ENCODE results near the gene PHETA1. TPM values are rescaled to one million over a fixed set of nuclear protein-coding genes. Genes with fewer than 3 reads are reported as not detected.

The PHETA1 gene
- total RNA-seq, result 10 to 100 TPM in 3 of 4 donors, 1 to 10 TPM in 1; 8.7 to 16.7 (median 14.5) TPM

- H3K36me3 ChIP-seq, result no peaks in the 10 kb centered on the region
- H3K9me3 ChIP-seq, result no peaks in the 10 kb centered on the region
- peaks cover 12 to 19% of the 10 kb centered on the region in 2 donors for H3K4me1 ChIP-seq
- no peaks in the 10 kb centered on the region for H3K27me3 ChIP-seq
- intact Hi-C loops (cut with DNase I; ENCODE audit: low total_unique reads), result loop anchor here (1.0 to 2.0 kb wide), 2 partner anchors 36 to 230 kb away; partner anchors contain the start of genes ATXN2 and SH2B3
- DNase-seq, result peak; percentile 91 to 92
- peak; percentile 90 to 95 for ATAC-seq
- in situ Hi-C loops (cut with MboI; ENCODE audit: low sequenced_read_pairs in 4 of 4), result no loop called here
- peak; percentile 63 to 74 for TF ChIP-seq POLR2A (IDR thresholded peaks at IDR 0.05)
- no peak for TF ChIP-seq CTCF (IDR thresholded peaks at IDR 0.05 in 4 of 5, conservative IDR thresholded peaks at IDR 0.05 in 1 of 5)
- H3K27ac ChIP-seq, result peak within 1 kb of the TSS; percentile 66 to 89 (median 79)
- H3K4me3 ChIP-seq, result peak within 1 kb of the TSS; percentile 80 to 98 (median 90)
Measured at GRCh38 chr12:111368788-111369495, at the start of gene PHETA1. Gene PHETA1, minus strand, starts transcription at chr12:111369095. Its CDS starts 5,668 bp downstream, at chr12:111363427.

GRCh38 chr12:111418594-111418880, 49.6 kb upstream of the PHETA1 start:
- Histone ChIP-seq H3K9me3 (no peaks in the 10 kb centered on the region), H3K4me1 (peaks cover 8 to 9% of the 10 kb centered on the region in 2 donors), H3K36me3 (peaks cover 0 to 14% of the 10 kb centered on the region in 2 donors), H3K27ac (no peak overlapping the region), H3K27me3 (no peaks in the 10 kb centered on the region), H3K4me3 (no peak overlapping the region)
- DNase-seq (no peak), ATAC-seq (no peak)
- TF ChIP-seq CTCF (IDR thresholded peaks at IDR 0.05 in 4 of 5, conservative IDR thresholded peaks at IDR 0.05 in 1 of 5) (no peak), POLR2A (IDR thresholded peaks at IDR 0.05) (no peak)
- intact Hi-C loops (cut with DNase I; ENCODE audit: low total_unique reads) (no loop called here), in situ Hi-C loops (cut with MboI; ENCODE audit: low sequenced_read_pairs in 4 of 4) (no loop called here)

- in situ Hi-C loops (cut with MboI; ENCODE audit: low sequenced_read_pairs in 4 of 4) (no loop called here), intact Hi-C loops (cut with DNase I; ENCODE audit: low total_unique reads) (no loop called here)
- no peak for ATAC-seq
- DNase-seq, result no peak
- H3K4me3 ChIP-seq, result no peak overlapping the region
- no peaks in the 10 kb centered on the region for H3K9me3 ChIP-seq
- H3K4me1 ChIP-seq, result peaks cover 14% of the 10 kb centered on the region in 2 donors
- no peak overlapping the region for H3K27ac ChIP-seq
- no peaks in the 10 kb centered on the region for H3K27me3 ChIP-seq
- peaks cover 0 to 14% of the 10 kb centered on the region in 2 donors for H3K36me3 ChIP-seq
- TF ChIP-seq CTCF (IDR thresholded peaks at IDR 0.05 in 4 of 5, conservative IDR thresholded peaks at IDR 0.05 in 1 of 5), result no peak
- no peak for TF ChIP-seq POLR2A (IDR thresholded peaks at IDR 0.05)
Measured at GRCh38 chr12:111417784-111418593, 49.1 kb upstream of the PHETA1 start.

GRCh38 chr12:111417290-111417689, 48.4 kb upstream of the PHETA1 start:
- no peak for DNase-seq
- ATAC-seq, result no peak
- Histone ChIP-seq H3K27ac (no peak overlapping the region), H3K9me3 (no peaks in the 10 kb centered on the region), H3K4me3 (no peak overlapping the region), H3K36me3 (peaks cover 0 to 14% of the 10 kb centered on the region in 2 donors), H3K27me3 (no peaks in the 10 kb centered on the region), H3K4me1 (peaks cover 19 to 20% of the 10 kb centered on the region in 2 donors)
- no peak for TF ChIP-seq CTCF (IDR thresholded peaks at IDR 0.05 in 4 of 5, conservative IDR thresholded peaks at IDR 0.05 in 1 of 5)
- no peak for TF ChIP-seq POLR2A (IDR thresholded peaks at IDR 0.05)
- in situ Hi-C loops (cut with MboI; ENCODE audit: low sequenced_read_pairs in 4 of 4), result no loop called here
- intact Hi-C loops (cut with DNase I; ENCODE audit: low total_unique reads), result no loop called here

Data from gastrocnemius medialis (tissue), 4 donors.